Skeletal muscle satellite cell (primary cell): Measurements from ENCODE around the gene PHLPP1.
A peak's percentile ranks its signal among the peaks of the same experiment; 100 is the strongest.

Experiments used
- H3K27me3 ChIP-seq: 2 replicates; pipeline ENCODE4 v1.7.0; 2013; ENCODE audit warnings: low read length; ENCODE audit not compliant: control insufficient read depth, insufficient read depth
- H3K36me3 ChIP-seq: 2 replicates; pipeline ENCODE4 v1.7.0; 2013; ENCODE audit warnings: mild to moderate bottlenecking, control low read depth, low read length; ENCODE audit not compliant: insufficient read depth
- H3K4me1 ChIP-seq: 2 replicates; pipeline ENCODE4 v1.7.0; 2013; ENCODE audit warnings: low read length; ENCODE audit not compliant: control insufficient read depth, insufficient read depth
- H3K4me2 ChIP-seq: 2 replicates; pipeline ENCODE4 v1.7.0; 2013; ENCODE audit warnings: mild to moderate bottlenecking, low read length
- H3K4me3 ChIP-seq: 2 replicates; pipeline ENCODE4 v1.7.0; 2013; ENCODE audit warnings: low read length
- H3K9ac ChIP-seq: 2 replicates; pipeline ENCODE4 v1.7.0; 2013; ENCODE audit warnings: mild to moderate bottlenecking, low read depth, low read length, moderate library complexity
- H3K9me3 ChIP-seq: replicated peaks from 2 replicates; pipeline ENCODE4 v1.7.0; 2013; ENCODE audit warnings: mild to moderate bottlenecking, control low read depth, low read length

The PHLPP1 gene

DNA sequence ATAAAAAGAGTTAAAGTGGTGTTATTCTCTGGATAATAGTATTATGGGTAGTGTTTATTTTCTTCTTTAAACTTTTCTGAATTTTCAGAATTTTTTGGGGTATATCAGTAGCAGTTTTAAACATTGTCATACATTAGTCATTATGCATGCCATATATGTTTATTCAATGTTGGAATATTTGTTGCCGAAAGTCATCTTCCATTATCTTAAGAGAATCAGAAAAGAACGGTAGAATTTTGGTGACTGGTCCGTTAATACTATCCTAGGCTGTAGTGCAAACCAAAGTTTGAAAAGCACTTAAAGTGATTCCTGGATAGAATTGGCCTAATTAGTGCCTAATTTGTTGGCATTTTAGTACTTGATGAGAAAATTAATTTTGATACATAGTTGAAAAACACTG lies 244.1 kb downstream of the PHLPP1 start:
- Histone ChIP-seq H3K4me1 (no peaks in the 10 kb centered on the region), H3K27me3 (no peaks in the 10 kb centered on the region), H3K4me3 (no peak overlapping the region), H3K4me2 (no peak overlapping the region), H3K36me3 (no peaks in the 10 kb centered on the region), H3K9ac (no peak overlapping the region), H3K9me3 (no peaks in the 10 kb centered on the region)

DNA sequence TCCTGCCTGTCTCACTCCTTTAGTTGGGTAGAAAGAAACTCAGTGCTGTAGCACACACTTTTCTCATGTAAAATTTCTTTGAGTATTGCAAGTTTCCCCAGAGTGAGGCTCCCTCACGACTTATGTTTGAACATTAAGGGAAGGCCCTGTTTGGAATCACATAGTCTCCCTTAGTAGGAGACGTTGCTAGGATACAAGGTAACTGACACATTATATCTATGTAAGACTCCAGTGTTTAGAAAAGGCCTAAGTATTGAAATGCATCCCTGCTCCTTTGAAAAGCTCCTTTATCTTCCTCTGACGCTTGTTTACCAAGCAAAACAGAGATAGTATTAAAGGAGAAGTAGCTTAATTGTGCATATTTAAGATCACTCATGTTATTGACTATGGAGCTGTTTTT lies 248.2 kb downstream of the PHLPP1 start:
- Histone ChIP-seq H3K4me3 (no peak overlapping the region), H3K36me3 (no peaks in the 10 kb centered on the region), H3K27me3 (no peaks in the 10 kb centered on the region), H3K9me3 (no peaks in the 10 kb centered on the region), H3K9ac (no peak overlapping the region), H3K4me2 (no peak overlapping the region), H3K4me1 (no peaks in the 10 kb centered on the region)

DNA sequence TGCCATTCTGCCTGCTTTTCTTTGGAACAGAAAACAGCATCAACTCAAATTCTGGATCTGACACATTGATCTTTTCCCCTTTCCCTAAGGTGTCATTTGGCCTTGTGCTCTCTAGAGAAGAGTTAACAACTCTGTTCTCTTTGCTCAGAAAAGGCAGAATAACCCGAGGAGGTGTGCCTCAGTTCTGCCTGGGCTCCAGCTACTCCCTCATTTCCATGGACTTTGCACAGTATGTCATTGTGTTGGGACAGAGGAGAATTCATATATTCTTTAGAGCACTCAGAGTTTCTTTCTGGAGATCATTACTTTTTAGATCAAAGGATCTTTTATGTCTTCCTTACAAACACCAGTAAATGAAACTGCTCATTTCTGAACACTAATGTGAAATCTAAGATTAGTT lies 249.1 kb downstream of the PHLPP1 start:
- Histone ChIP-seq H3K4me2 (no peak overlapping the region), H3K4me3 (no peak overlapping the region), H3K9ac (no peak overlapping the region), H3K27me3 (no peaks in the 10 kb centered on the region), H3K36me3 (no peaks in the 10 kb centered on the region), H3K9me3 (no peaks in the 10 kb centered on the region), H3K4me1 (no peaks in the 10 kb centered on the region)

DNA sequence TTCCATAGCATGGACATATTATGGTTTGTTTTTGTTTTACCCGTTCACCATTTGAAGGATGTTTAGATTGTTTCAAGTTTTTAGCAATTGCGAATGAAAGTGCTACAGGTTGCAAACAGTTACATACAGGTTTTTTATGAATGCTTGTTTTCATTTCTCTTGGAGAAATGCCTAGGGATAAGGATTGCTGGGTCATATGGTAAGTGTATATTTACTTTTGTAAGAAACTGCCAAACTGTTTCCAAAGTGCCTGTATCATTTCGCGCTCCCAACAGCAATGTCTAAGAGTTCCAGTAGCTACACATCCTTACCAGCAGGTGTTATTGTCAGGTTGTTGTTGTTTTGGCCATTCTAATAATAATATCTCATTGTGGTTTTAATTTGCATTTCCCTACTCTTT lies 251.7 kb downstream of the PHLPP1 start:
- no peak overlapping the region for H3K9ac ChIP-seq
- H3K4me3 ChIP-seq = no peak overlapping the region
- H3K4me2 ChIP-seq = no peak overlapping the region
- no peaks in the 10 kb centered on the region for H3K36me3 ChIP-seq
- no peaks in the 10 kb centered on the region for H3K9me3 ChIP-seq
- H3K27me3 ChIP-seq = no peaks in the 10 kb centered on the region
- H3K4me1 ChIP-seq = no peaks in the 10 kb centered on the region

DNA sequence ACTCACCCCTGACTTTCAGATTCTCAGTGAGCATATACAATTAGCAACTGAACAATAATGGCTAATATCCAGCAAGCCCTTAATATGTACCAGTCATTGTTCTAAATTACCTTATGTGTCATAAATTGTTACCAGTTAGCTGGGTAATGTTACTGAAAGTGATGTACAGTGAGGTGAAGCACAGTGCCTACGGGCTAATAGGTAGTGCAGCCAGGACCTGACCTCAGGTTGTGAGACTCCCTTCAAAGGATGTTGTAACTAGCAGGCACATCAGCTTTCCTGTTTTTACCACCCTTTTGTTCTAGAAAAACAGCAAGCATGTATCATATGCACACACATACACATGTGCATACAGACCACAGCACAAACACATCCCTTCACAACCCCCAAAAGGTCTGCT lies 258.3 kb downstream of the PHLPP1 start:
- peaks cover under 1% of the 10 kb centered on the region for H3K4me1 ChIP-seq
- no peaks in the 10 kb centered on the region for H3K9me3 ChIP-seq
- H3K36me3 ChIP-seq = no peaks in the 10 kb centered on the region
- no peaks in the 10 kb centered on the region for H3K27me3 ChIP-seq
- H3K4me2 ChIP-seq = no peak overlapping the region
- H3K4me3 ChIP-seq = no peak overlapping the region
- H3K9ac ChIP-seq = no peak overlapping the region

DNA sequence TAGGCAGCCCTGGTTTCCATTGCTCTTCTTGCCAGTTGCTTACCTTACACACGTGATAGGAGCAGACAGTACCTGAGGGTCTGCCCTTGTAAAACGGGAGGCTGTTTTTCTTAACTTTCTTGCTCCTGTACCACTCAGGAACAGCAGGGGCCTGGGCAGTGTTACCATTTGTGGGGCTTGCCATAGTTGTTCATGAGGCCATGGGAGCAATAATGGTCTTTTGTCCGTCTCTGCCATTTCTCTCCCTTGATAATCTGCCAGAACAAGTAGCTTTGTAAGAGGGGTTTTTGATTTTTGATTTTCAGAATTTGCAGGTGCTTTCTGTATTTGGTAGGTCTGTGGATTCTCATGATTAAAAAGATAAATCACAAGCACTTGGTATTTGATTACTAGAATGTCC lies 259.0 kb downstream of the PHLPP1 start:
- Histone ChIP-seq H3K27me3 (no peaks in the 10 kb centered on the region), H3K36me3 (no peaks in the 10 kb centered on the region), H3K9ac (no peak overlapping the region), H3K9me3 (no peaks in the 10 kb centered on the region), H3K4me2 (no peak overlapping the region), H3K4me3 (no peak overlapping the region), H3K4me1 (peaks cover 5% of the 10 kb centered on the region)

DNA sequence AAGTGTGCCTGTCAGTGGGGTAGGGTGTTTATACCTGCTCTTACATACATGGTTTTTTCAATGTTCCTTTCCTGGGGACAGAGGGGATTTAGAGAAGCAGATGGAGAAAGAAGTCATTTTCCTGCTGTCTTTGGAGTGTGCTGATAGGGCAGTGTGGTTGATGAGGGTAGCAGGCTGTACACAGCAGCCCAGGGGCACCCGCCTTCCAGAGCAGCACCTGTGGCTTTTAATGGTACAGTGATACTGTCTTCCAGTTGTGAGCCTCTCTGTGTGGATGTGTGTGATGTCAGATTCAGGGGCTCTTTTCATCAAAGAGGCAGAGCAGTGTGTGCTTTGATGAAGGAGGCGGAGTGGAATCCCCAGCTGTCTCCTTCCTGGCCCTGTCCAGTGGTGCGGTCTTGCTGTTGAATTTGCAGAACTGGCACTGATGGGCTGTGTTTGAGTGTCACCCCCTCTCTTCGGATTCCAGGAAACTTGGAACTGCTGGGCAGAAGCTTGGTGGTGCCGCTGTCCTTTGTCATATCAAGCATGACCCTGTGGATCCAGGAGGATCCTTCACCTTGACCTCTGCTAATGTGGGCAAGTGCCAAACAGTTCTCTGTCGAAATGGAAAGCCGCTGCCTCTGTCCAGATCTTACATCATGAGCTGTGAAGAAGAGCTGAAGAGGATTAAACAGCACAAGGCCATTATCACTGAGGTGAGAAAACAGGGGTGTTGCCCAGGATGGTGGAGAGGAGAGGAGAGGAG lies 259.8 kb downstream of the PHLPP1 start:
- H3K9me3 ChIP-seq = no peaks in the 10 kb centered on the region
- H3K36me3 ChIP-seq = no peaks in the 10 kb centered on the region
- H3K4me2 ChIP-seq = no peak overlapping the region
- H3K9ac ChIP-seq = no peak overlapping the region
- no peaks in the 10 kb centered on the region for H3K27me3 ChIP-seq
- no peak overlapping the region for H3K4me3 ChIP-seq
- peaks cover 13% of the 10 kb centered on the region for H3K4me1 ChIP-seq

DNA sequence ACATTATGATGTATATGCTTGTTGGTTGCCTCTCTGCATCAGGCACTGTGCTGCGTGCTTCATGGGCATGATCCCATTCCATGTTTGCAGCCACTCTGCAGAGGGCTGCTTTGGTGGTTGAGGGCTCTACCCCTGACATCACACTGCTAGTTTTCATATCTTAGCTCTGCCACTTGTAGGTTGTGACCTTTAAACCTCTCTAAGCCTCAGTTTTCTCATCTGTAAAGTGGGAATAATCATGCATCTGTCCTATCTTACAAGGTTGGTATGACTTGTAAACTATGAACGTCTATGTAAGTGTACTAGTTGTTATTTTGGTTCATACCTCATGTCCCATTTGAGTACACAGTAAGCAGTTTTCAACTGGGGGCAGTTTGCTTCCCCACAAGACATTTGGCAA lies 260.4 kb downstream of the PHLPP1 start:
- Histone ChIP-seq H3K9me3 (no peaks in the 10 kb centered on the region), H3K27me3 (no peaks in the 10 kb centered on the region), H3K9ac (no peak overlapping the region), H3K36me3 (no peaks in the 10 kb centered on the region), H3K4me3 (no peak overlapping the region), H3K4me1 (peaks cover 13% of the 10 kb centered on the region), H3K4me2 (no peak overlapping the region)

DNA sequence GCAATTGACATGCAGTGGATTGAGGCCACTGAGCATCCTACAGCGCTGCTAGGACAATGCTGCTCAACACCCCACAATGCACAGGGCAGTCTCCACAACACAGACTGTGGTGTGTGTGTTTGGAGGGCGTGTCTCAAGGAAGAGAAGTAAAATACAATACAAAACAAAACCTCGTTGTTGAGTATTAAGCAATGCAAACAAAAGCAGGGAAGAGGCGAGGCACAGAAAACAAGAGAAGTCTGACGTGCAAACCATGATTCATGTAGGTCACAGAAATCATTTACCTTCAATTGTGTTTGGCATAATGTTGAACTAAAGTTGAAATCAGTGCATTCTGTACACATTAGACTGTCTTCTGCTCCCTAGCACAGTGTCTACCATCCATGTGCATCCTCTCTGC lies 260.9 kb downstream of the PHLPP1 start:
- no peaks in the 10 kb centered on the region for H3K36me3 ChIP-seq
- no peaks in the 10 kb centered on the region for H3K27me3 ChIP-seq

DNA sequence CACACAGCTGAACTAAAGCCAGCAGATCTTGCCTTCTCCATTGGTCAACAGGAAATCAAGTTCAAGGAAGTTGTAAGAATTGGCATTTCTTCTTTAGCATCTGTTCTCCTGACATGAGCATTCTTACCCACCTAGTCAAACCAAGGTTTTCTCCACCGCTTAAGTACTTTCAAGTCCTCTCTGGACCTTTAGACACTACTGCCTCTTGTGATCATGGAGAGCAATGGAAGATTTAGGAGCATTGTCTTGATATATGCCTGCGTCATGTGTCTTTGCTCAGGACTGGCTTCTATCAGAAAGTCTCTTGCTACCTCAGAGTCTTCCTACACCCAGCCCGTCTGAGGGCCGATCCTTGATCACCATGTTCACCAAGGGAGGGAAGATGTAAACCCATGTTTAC lies 262.2 kb downstream of the PHLPP1 start:
- H3K4me3 ChIP-seq = no peak overlapping the region
- no peak overlapping the region for H3K9ac ChIP-seq
- no peaks in the 10 kb centered on the region for H3K27me3 ChIP-seq
- peaks cover 16% of the 10 kb centered on the region for H3K4me1 ChIP-seq
- H3K9me3 ChIP-seq = no peaks in the 10 kb centered on the region
- H3K4me2 ChIP-seq = no peak overlapping the region
- H3K36me3 ChIP-seq = no peaks in the 10 kb centered on the region

More for the DNA sequence above, 260.9 kb downstream of the PHLPP1 start:
- Histone ChIP-seq H3K9ac (no peak overlapping the region), H3K4me2 (no peak overlapping the region), H3K4me3 (no peak overlapping the region), H3K9me3 (no peaks in the 10 kb centered on the region), H3K4me1 (peaks cover 13% of the 10 kb centered on the region)

DNA sequence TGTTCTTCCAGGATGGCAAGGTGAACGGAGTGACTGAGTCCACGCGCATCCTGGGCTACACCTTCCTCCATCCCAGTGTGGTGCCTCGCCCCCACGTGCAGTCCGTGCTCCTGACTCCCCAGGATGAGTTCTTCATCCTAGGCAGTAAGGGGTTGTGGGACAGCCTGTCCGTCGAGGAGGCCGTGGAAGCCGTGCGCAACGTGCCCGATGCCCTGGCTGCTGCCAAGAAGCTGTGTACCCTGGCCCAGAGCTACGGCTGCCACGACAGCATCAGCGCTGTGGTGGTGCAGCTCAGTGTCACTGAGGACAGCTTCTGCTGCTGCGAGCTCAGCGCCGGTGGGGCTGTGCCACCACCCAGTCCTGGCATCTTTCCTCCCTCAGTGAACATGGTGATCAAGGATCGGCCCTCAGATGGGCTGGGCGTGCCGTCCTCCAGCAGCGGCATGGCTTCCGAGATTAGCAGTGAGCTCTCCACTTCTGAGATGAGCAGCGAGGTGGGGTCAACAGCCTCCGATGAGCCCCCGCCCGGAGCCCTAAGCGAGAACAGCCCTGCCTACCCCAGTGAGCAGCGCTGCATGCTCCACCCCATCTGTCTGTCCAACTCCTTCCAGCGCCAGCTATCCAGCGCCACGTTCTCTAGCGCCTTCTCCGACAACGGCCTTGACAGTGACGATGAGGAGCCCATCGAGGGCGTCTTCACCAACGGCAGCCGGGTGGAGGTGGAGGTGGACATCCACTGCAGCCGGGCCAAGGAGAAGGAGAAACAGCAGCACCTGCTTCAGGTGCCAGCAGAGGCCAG lies 263.1 kb downstream of the PHLPP1 start:
- no peak overlapping the region for H3K4me3 ChIP-seq
- peaks cover 17% of the 10 kb centered on the region for H3K4me1 ChIP-seq
- no peak overlapping the region for H3K9ac ChIP-seq
- H3K36me3 ChIP-seq = no peaks in the 10 kb centered on the region
- no peaks in the 10 kb centered on the region for H3K27me3 ChIP-seq
- no peaks in the 10 kb centered on the region for H3K9me3 ChIP-seq
- H3K4me2 ChIP-seq = peak overlapping the region; percentile 27

DNA sequence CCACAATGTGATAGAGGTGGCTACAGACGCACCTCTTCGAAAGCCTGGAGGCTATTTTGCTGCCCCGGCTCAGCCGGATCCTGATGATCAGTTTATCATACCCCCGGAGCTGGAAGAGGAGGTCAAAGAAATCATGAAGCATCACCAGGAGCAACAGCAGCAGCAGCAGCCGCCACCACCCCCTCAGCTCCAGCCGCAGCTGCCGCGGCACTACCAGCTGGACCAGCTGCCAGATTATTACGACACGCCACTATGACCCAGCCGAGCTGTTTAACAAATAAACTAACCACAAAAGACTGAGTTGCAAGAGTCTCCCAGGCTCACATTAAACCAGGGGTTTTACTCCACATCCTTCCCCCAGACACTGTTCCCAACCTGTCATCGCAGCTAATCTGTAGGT lies 263.8 kb downstream of the PHLPP1 start:
- Histone ChIP-seq H3K9ac (no peak overlapping the region), H3K36me3 (no peaks in the 10 kb centered on the region), H3K4me3 (no peak overlapping the region), H3K9me3 (no peaks in the 10 kb centered on the region), H3K4me1 (peaks cover 17% of the 10 kb centered on the region), H3K4me2 (peak overlapping the region; percentile 27), H3K27me3 (no peaks in the 10 kb centered on the region)
